Measurements from ENCODE around the gene GUCY1A1. TPM values are rescaled to one million over a fixed set of nuclear protein-coding genes. Genes with fewer than 3 reads are reported as not detected.

GUCY1A1 gene
- total RNA-seq, 1 donor from 2014 or later: 0.71 TPM

GRCh38 chr4:155735496-155735895 is 68.8 kb downstream of the GUCY1A1 start:
- intact Hi-C loops (cut with micrococcal nuclease): no loop called here
- DNase-seq: no peak
- ChIA-PET CTCF (no interaction called here), POLR2A (no interaction called here)
- H3K4me3 Mint-ChIP-seq: no peak overlapping the region
- ATAC-seq (ENCODE audit: low read depth): no peak
- no peaks in the 10 kb centered on the region for H3K4me1 Mint-ChIP-seq
- no peak overlapping the region for H3K27ac Mint-ChIP-seq
- no peak for TF ChIP-seq CTCF (IDR thresholded peaks at IDR 0.05)
- no peaks in the 10 kb centered on the region for H3K27me3 Mint-ChIP-seq
- no peaks in the 10 kb centered on the region for H3K9me3 Mint-ChIP-seq
- no peaks in the 10 kb centered on the region for H3K36me3 Mint-ChIP-seq (ENCODE audit: low read depth)

GRCh38 chr4:155738548-155738947 is 71.9 kb downstream of the GUCY1A1 start:
- Mint-ChIP-seq H3K4me3 (no peak overlapping the region), H3K36me3 (ENCODE audit: low read depth) (no peaks in the 10 kb centered on the region), H3K27me3 (no peaks in the 10 kb centered on the region), H3K9me3 (no peaks in the 10 kb centered on the region), H3K4me1 (no peaks in the 10 kb centered on the region), H3K27ac (no peak overlapping the region)
- intact Hi-C loops (cut with micrococcal nuclease): no loop called here
- ChIA-PET POLR2A (no interaction called here), CTCF (no interaction called here)
- DNase-seq (no peak), ATAC-seq (ENCODE audit: low read depth) (no peak)
- TF ChIP-seq CTCF (IDR thresholded peaks at IDR 0.05): no peak

GRCh38 chr4:155741546-155741945 is 74.9 kb downstream of the GUCY1A1 start:
- H3K9me3 Mint-ChIP-seq: no peaks in the 10 kb centered on the region
- POLR2A ChIA-PET: no interaction called here
- no peaks in the 10 kb centered on the region for H3K27me3 Mint-ChIP-seq

GRCh38 chr4:155742310-155743015 is 75.8 kb downstream of the GUCY1A1 start:
- Mint-ChIP-seq H3K36me3 (ENCODE audit: low read depth) (no peaks in the 10 kb centered on the region), H3K4me1 (no peaks in the 10 kb centered on the region), H3K4me3 (no peak overlapping the region), H3K9me3 (no peaks in the 10 kb centered on the region), H3K27me3 (no peaks in the 10 kb centered on the region), H3K27ac (no peak overlapping the region)
- intact Hi-C loops (cut with micrococcal nuclease): no loop called here
- no peak for ATAC-seq (ENCODE audit: low read depth)
- CTCF ChIA-PET: no interaction called here
- no peak for TF ChIP-seq CTCF (IDR thresholded peaks at IDR 0.05)
- no peak for DNase-seq
- POLR2A ChIA-PET: no interaction called here

More at GRCh38 chr4:155741546-155741945, 74.9 kb downstream of the GUCY1A1 start:
- no peaks in the 10 kb centered on the region for H3K4me1 Mint-ChIP-seq
- CTCF ChIA-PET: no interaction called here
- H3K36me3 Mint-ChIP-seq (ENCODE audit: low read depth): no peaks in the 10 kb centered on the region
- DNase-seq (no peak), ATAC-seq (ENCODE audit: low read depth) (no peak)
- intact Hi-C loops (cut with micrococcal nuclease): no loop called here
- H3K4me3 Mint-ChIP-seq: no peak overlapping the region
- no peak overlapping the region for H3K27ac Mint-ChIP-seq
- no peak for TF ChIP-seq CTCF (IDR thresholded peaks at IDR 0.05)

- intact Hi-C loops (cut with micrococcal nuclease): no loop called here
- no peak overlapping the region for H3K4me3 Mint-ChIP-seq
- no peak for TF ChIP-seq CTCF (IDR thresholded peaks at IDR 0.05)
- no peaks in the 10 kb centered on the region for H3K36me3 Mint-ChIP-seq (ENCODE audit: low read depth)
- no peak overlapping the region for H3K27ac Mint-ChIP-seq
- ChIA-PET CTCF (no interaction called here), POLR2A (no interaction called here)
- DNase-seq (no peak), ATAC-seq (ENCODE audit: low read depth) (no peak)
- H3K27me3 Mint-ChIP-seq: no peaks in the 10 kb centered on the region
- H3K4me1 Mint-ChIP-seq: no peaks in the 10 kb centered on the region
- no peaks in the 10 kb centered on the region for H3K9me3 Mint-ChIP-seq
These were observed 79.3 kb downstream of the GUCY1A1 start for GRCh38 chr4:155745984-155746383.
